CD14-positive monocyte (primary cell): ENCODE data around the gene RILPL1. TPM values are rescaled to one million over a fixed set of nuclear protein-coding genes. Genes with fewer than 3 reads are reported as not detected.
A peak's percentile ranks its signal among the peaks of the same experiment; 100 is the strongest.

Experiments used
- DNase-seq, 3 donors: peaks; one replicate each; pipeline ENCODE4 v3.0.0-alpha.2; 2011 to 2022
- H2AFZ ChIP-seq: 2 replicates; pipeline ENCODE4 v1.6.0; 2012; ENCODE audit warnings: mild to moderate bottlenecking, low read depth, low read length, inconsistent platforms; ENCODE audit not compliant: insufficient read depth, poor library complexity, severe bottlenecking
- H3K27ac ChIP-seq, 2 donors: 1 replicate in 1 of 2; 2 replicates in 1 of 2; pipeline ENCODE4 v1.5.1; 2012 to 2013; ENCODE audit warnings: low read length in 2 of 2, control low read depth in 1 of 2, inconsistent platforms in 1 of 2, low read depth in 1 of 2, mild to moderate bottlenecking in 1 of 2
- H3K27me3 ChIP-seq, 2 donors: one replicate each; pipeline versions ENCODE4 v1.6.0 to v1.6.1; 2011 to 2013; ENCODE audit warnings: low read length in 2 of 2; ENCODE audit not compliant: control insufficient read depth in 2 of 2, insufficient read depth in 2 of 2
- H3K36me3 ChIP-seq, 2 donors: replicated peaks in 1 of 2; 1 replicate in 1 of 2; 2 replicates in 1 of 2; pipeline versions ENCODE4 v1.5.1 to v1.6.1; 2012 to 2013; ENCODE audit warnings: low read length in 2 of 2, control low read depth in 1 of 2, inconsistent platforms in 1 of 2, mild to moderate bottlenecking in 1 of 2; ENCODE audit not compliant: insufficient read depth in 2 of 2, control insufficient read depth in 1 of 2
- H3K4me1 ChIP-seq, 2 donors: 1 replicate in 1 of 2; 2 replicates in 1 of 2; pipeline versions ENCODE4 v1.5.1 to v1.6.1; 2012 to 2013; ENCODE audit warnings: low read length in 2 of 2, control low read depth in 1 of 2, inconsistent platforms in 1 of 2, mild to moderate bottlenecking in 1 of 2, moderate library complexity in 1 of 2; ENCODE audit not compliant: insufficient read depth in 2 of 2, control insufficient read depth in 1 of 2
- H3K4me2 ChIP-seq: replicated peaks from 2 replicates; pipeline ENCODE3; 2012; ENCODE audit warnings: low read length, moderate library complexity, mild to moderate bottlenecking; ENCODE audit not compliant: poor library complexity, severe bottlenecking; ENCODE audit errors: extremely low read depth
- H3K4me3 ChIP-seq, 3 experiments: fragments of 200-600 bp in 1 of 3; sonication (generic) in 1 of 3; replicated peaks in 1 of 3; 1 replicate in 2 of 3; 2 replicates in 1 of 3; pipeline ENCODE4 v1.5.1; 2011 to 2013; ENCODE audit warnings: low read length in 3 of 3, mild to moderate bottlenecking in 3 of 3, control low read depth in 2 of 3, low read depth in 2 of 3, inconsistent platforms in 1 of 3, moderate library complexity in 1 of 3
- H3K79me2 ChIP-seq: 2 replicates; pipeline ENCODE4 v1.6.0; 2012; ENCODE audit warnings: mild to moderate bottlenecking, control low read depth, inconsistent platforms, low read length, moderate library complexity; ENCODE audit not compliant: insufficient read depth
- H3K9ac ChIP-seq: 2 replicates; pipeline ENCODE4 v1.6.0; 2017; ENCODE audit warnings: low read length, mild to moderate bottlenecking; ENCODE audit not compliant: insufficient read depth, poor library complexity, severe bottlenecking
- H3K9me3 ChIP-seq, 2 donors: replicated peaks in 1 of 2; 1 replicate in 1 of 2; 2 replicates in 1 of 2; pipeline versions ENCODE4 v1.5.1 to v1.6.1; 2012 to 2013; ENCODE audit warnings: low read length in 2 of 2, control low read depth in 1 of 2; ENCODE audit not compliant: control insufficient read depth in 1 of 2, insufficient read depth in 1 of 2
- H4K20me1 ChIP-seq: 2 replicates; pipeline ENCODE4 v1.6.0; 2012; ENCODE audit warnings: mild to moderate bottlenecking, low read length, control low read depth, moderate library complexity; ENCODE audit not compliant: insufficient read depth
- H3K27ac Mint-ChIP-seq, 7 donors: one replicate each; pipeline ENCODE4 v1.8.0; 2020; ENCODE audit warnings: mild to moderate bottlenecking in 7 of 7, mixed read lengths in 7 of 7, moderate library complexity in 6 of 7, inconsistent platforms in 2 of 7
- H3K27me3 Mint-ChIP-seq, 3 donors: one replicate each; pipeline ENCODE4 v1.8.0; 2021 to 2022; ENCODE audit warnings: low read depth in 3 of 3, mild to moderate bottlenecking in 3 of 3, mixed read lengths in 3 of 3, moderate library complexity in 3 of 3, inconsistent platforms in 1 of 3
- H3K36me3 Mint-ChIP-seq, 2 donors: one replicate each; pipeline ENCODE4 v1.8.0; 2020; ENCODE audit warnings: mixed read lengths in 2 of 2, inconsistent platforms in 1 of 2, mild to moderate bottlenecking in 1 of 2
- H3K4me1 Mint-ChIP-seq: one replicate; pipeline ENCODE4 v1.8.0; 2020; ENCODE audit warnings: mild to moderate bottlenecking, mixed read lengths
- H3K4me3 Mint-ChIP-seq, 2 donors: one replicate each; pipeline ENCODE4 v1.8.0; 2020; ENCODE audit warnings: mild to moderate bottlenecking in 2 of 2, mixed read lengths in 2 of 2, moderate library complexity in 1 of 2
- H3K9me3 Mint-ChIP-seq, 7 donors: one replicate each; pipeline ENCODE4 v1.8.0; 2020 to 2022; ENCODE audit warnings: mixed read lengths in 7 of 7, mild to moderate bottlenecking in 6 of 7, moderate library complexity in 6 of 7, inconsistent platforms in 2 of 7
- CTCF ChIP-seq: fragments of 200-600 bp; IDR thresholded peaks from one replicate; pipeline ENCODE4 v1.8.0; 2022; ENCODE audit warnings: antibody characterized with exemption, mild to moderate bottlenecking
- WGBS: methylation state at CpG from one replicate; pipeline ENCODE4 v1.1.5; 2013; ENCODE audit warnings: missing lambda C conversion rate; ENCODE audit not compliant: insufficient coverage; 5-methylcytosine and 5-hydroxymethylcytosine counted together
- intact Hi-C, 2 donors: fragments of 100-400 bp; cut with micrococcal nuclease; formaldehyde crosslinking; loops; one replicate each; pipeline versions ENCODE4 v1.15.0 to v1.15.1; 2023
- polyA plus RNA-seq, 3 donors: library from polyadenylated mRNA; depleted of rRNA in 1 of 3; unstranded in 2 of 3; stranded (reverse) in 1 of 3; fragments of 300-500 nt in 2 of 3; fragments of >200 nt in 1 of 3; fragmentation: Illumina TruSeq in 2 of 3; gene quantifications; 1 replicate in 2 of 3; 2 replicates in 1 of 3; pipeline ENCODE4 v1.2.3, GENCODE V29; 2012 to 2021

RILPL1 gene
- polyA plus RNA-seq, 3 donors: 1.2 TPM; not detected in 2

- peak overlapping the region; percentile 81 to 94 (median 90) for H3K27ac Mint-ChIP-seq
- peak overlapping the region; percentile 10 for H2AFZ ChIP-seq
- peaks cover 63% of the 10 kb centered on the region in 2 donors for H3K4me1 ChIP-seq
- H4K20me1 ChIP-seq: no peaks in the 10 kb centered on the region
- peak overlapping the region; percentile 42 to 45 for H3K4me3 Mint-ChIP-seq
- peak overlapping the region; percentile 26 to 55 for H3K27ac ChIP-seq
- H3K79me2 ChIP-seq: peaks cover 4% of the 10 kb centered on the region
- DNase-seq: peak in 2 of 3 donors; percentile 59 to 64
- no peaks in the 10 kb centered on the region for H3K36me3 ChIP-seq
- no peak for TF ChIP-seq CTCF
- H3K4me1 Mint-ChIP-seq: peaks cover 65% of the 10 kb centered on the region
- H3K9ac ChIP-seq: no peak overlapping the region
- H3K4me2 ChIP-seq: peak overlapping the region; percentile 55
- peaks cover 0 to 3% of the 10 kb centered on the region in 2 donors for H3K36me3 Mint-ChIP-seq
- no peaks in the 10 kb centered on the region for H3K9me3 ChIP-seq
- H3K27me3 Mint-ChIP-seq: peaks cover 0 to 2% (median 0%) of the 10 kb centered on the region in 3 donors
- no peaks in the 10 kb centered on the region for H3K9me3 Mint-ChIP-seq
- intact Hi-C loops: no loop called here
- 0% methylated on average over 2 of the region's 4 CpGs for WGBS
- peak overlapping the region in 1 of 3 experiments; percentile 44 for H3K4me3 ChIP-seq
- no peaks in the 10 kb centered on the region for H3K27me3 ChIP-seq
These were observed 90.7 kb downstream of the RILPL1 start for GRCh38 chr12:123442774-123443173.

- H3K4me1 Mint-ChIP-seq: peaks cover 68% of the 10 kb centered on the region
- Histone ChIP-seq H3K79me2 (peaks cover 16% of the 10 kb centered on the region), H3K36me3 (no peaks in the 10 kb centered on the region), H3K27ac (no peak overlapping the region), H4K20me1 (no peaks in the 10 kb centered on the region), H3K9ac (no peak overlapping the region), H3K9me3 (no peaks in the 10 kb centered on the region), H3K27me3 (no peaks in the 10 kb centered on the region), H2AFZ (no peak overlapping the region), H3K4me3 (no peak overlapping the region), H3K4me1 (peaks cover 63% of the 10 kb centered on the region in 2 donors), H3K4me2 (no peak overlapping the region)
- peaks cover 0 to 2% (median 0%) of the 10 kb centered on the region in 3 donors for H3K27me3 Mint-ChIP-seq
- no peak for TF ChIP-seq CTCF
- peak overlapping the region; percentile 17 to 92 (median 73) for H3K27ac Mint-ChIP-seq
- H3K36me3 Mint-ChIP-seq: peaks cover 0 to 3% of the 10 kb centered on the region in 2 donors
- intact Hi-C loops: no loop called here
- no peaks in the 10 kb centered on the region for H3K9me3 Mint-ChIP-seq
- DNase-seq: no peak
- H3K4me3 Mint-ChIP-seq: no peak overlapping the region
- 69% methylated on average over 12 of the region's 13 CpGs for WGBS
These were observed 91.9 kb downstream of the RILPL1 start for GRCh38 chr12:123441523-123442164.
